Measurements from ENCODE around the gene FN3K. TPM values are rescaled to one million over a fixed set of nuclear protein-coding genes. Genes with fewer than 3 reads are reported as not detected.
A peak's percentile ranks its signal among the peaks of the same experiment; 100 is the strongest.

Gene FN3K
- total and polyA plus RNA-seq, 2 of the 13 experiments (the other 11 are each of a cell fraction or from before 2014, with no cell fraction given), result 3.5 to 12.2 TPM

DNA sequence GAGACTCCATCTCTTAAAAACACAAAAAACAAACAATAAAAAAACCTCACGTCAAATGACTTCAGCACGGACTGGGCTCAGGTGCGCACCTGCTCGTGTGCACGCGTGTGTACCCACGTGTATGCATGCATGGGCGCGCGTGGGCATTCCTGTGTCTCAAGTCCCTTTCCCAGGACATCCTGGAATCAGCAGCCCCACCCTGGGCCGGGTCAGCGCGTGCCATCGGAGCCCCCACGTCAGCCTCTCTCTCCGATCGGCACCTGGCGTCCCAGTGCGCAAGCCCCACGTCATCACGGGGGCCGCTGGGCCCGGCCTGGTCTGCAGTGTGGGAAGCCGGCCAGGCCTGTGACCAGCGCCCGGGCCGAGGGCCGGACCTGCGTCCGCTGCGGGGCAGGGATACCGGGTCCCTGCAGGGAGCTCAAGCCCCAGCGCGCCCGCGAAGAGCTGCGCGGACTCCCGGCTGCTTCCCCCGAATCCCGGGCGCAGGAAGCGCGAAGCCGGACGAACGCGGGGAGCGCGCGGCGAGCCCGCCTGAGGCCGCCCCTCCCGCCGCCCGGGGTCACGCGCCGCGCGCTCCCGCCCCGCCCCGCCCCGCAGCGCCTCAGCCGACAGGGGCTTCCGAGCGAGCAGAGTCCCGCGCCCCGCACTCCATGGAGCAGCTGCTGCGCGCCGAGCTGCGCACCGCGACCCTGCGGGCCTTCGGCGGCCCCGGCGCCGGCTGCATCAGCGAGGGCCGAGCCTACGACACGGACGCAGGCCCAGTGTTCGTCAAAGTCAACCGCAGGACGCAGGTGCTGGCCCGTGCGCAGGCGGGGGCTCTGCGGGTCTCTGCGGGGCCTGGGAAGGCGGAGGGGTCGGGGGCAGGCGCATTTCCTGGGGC lies at the start of gene FN3K (continued):
- TF ChIP-seq, protein P1, sequence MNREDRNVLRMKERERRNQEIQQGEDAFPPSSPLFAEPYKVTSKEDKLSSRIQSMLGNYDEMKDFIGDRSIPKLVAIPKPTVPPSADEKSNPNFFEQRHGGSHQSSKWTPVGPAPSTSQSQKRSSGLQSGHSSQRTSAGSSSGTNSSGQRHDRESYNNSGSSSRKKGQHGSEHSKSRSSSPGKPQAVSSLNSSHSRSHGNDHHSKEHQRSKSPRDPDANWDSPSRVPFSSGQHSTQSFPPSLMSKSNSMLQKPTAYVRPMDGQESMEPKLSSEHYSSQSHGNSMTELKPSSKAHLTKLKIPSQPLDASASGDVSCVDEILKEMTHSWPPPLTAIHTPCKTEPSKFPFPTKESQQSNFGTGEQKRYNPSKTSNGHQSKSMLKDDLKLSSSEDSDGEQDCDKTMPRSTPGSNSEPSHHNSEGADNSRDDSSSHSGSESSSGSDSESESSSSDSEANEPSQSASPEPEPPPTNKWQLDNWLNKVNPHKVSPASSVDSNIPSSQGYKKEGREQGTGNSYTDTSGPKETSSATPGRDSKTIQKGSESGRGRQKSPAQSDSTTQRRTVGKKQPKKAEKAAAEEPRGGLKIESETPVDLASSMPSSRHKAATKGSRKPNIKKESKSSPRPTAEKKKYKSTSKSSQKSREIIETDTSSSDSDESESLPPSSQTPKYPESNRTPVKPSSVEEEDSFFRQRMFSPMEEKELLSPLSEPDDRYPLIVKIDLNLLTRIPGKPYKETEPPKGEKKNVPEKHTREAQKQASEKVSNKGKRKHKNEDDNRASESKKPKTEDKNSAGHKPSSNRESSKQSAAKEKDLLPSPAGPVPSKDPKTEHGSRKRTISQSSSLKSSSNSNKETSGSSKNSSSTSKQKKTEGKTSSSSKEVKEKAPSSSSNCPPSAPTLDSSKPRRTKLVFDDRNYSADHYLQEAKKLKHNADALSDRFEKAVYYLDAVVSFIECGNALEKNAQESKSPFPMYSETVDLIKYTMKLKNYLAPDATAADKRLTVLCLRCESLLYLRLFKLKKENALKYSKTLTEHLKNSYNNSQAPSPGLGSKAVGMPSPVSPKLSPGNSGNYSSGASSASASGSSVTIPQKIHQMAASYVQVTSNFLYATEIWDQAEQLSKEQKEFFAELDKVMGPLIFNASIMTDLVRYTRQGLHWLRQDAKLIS (CRISPR knock-in tag; IDR thresholded peaks at IDR 0.05), result no peak
- TF ChIP-seq ZZZ3 (CRISPR knock-in tag; IDR thresholded peaks at IDR 0.05; ENCODE audit: borderline replicate concordance) (no peak), ZNF563 (CRISPR knock-in tag; IDR thresholded peaks at IDR 0.05) (no peak; the same call in 1 of the 2 replicates), PHF8 (CRISPR knock-in tag; IDR thresholded peaks at IDR 0.05) (peak; percentile 82), ZBTB1 (CRISPR knock-in tag; IDR thresholded peaks at IDR 0.05; ENCODE audit: borderline replicate concordance) (0 out of 2 replicates have a peak, but pooled peaks have one; percentile 22), ZNF772 (CRISPR knock-in tag; IDR thresholded peaks at IDR 0.05) (peak; percentile 44; the same call in 1 of the 2 replicates), SOX6 (IDR thresholded peaks at IDR 0.05) (no peak), SOX6 (CRISPR knock-in tag; IDR thresholded peaks at IDR 0.05) (no peak; the same call in 1 of the 2 replicates), ZNF740 (CRISPR knock-in tag; IDR thresholded peaks at IDR 0.05) (peak; percentile 69; the same call in 1 of the 2 replicates), HOXA9 (CRISPR knock-in tag; IDR thresholded peaks at IDR 0.05; ENCODE audit: borderline replicate concordance) (peak; percentile 36; the same call in 1 of the 2 replicates), NRL (CRISPR knock-in tag; IDR thresholded peaks at IDR 0.05; ENCODE audit: borderline replicate concordance) (no peak), ZNF710 (CRISPR knock-in tag; IDR thresholded peaks at IDR 0.05; ENCODE audit: borderline replicate concordance) (no peak), ZNF382 (CRISPR knock-in tag; IDR thresholded peaks at IDR 0.05; ENCODE audit: borderline replicate concordance) (no peak), ZNF451 (CRISPR knock-in tag; IDR thresholded peaks at IDR 0.05) (peak; percentile 75), NCOR1 (IDR thresholded peaks at IDR 0.05; ENCODE audit: borderline replicate concordance, low read length) (no peak), CEBPG (CRISPR knock-in tag; IDR thresholded peaks at IDR 0.05) (no peak), SMAD3 (CRISPR knock-in tag; IDR thresholded peaks at IDR 0.05) (no peak), TEAD3 (CRISPR knock-in tag; optimal IDR thresholded peaks at IDR 0.05; ENCODE audit: borderline replicate concordance) (no peak), NBN (conservative IDR thresholded peaks at IDR 0.05) (no peak)
- TF ChIP-seq, protein P2, sequence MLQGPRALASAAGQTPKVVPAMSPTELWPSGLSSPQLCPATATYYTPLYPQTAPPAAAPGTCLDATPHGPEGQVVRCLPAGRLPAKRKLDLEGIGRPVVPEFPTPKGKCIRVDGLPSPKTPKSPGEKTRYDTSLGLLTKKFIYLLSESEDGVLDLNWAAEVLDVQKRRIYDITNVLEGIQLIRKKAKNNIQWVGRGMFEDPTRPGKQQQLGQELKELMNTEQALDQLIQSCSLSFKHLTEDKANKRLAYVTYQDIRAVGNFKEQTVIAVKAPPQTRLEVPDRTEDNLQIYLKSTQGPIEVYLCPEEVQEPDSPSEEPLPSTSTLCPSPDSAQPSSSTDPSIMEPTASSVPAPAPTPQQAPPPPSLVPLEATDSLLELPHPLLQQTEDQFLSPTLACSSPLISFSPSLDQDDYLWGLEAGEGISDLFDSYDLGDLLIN (CRISPR knock-in tag; IDR thresholded peaks at IDR 0.05; ENCODE audit: borderline replicate concordance), result no peak
- TF ChIP-seq, protein P3, sequence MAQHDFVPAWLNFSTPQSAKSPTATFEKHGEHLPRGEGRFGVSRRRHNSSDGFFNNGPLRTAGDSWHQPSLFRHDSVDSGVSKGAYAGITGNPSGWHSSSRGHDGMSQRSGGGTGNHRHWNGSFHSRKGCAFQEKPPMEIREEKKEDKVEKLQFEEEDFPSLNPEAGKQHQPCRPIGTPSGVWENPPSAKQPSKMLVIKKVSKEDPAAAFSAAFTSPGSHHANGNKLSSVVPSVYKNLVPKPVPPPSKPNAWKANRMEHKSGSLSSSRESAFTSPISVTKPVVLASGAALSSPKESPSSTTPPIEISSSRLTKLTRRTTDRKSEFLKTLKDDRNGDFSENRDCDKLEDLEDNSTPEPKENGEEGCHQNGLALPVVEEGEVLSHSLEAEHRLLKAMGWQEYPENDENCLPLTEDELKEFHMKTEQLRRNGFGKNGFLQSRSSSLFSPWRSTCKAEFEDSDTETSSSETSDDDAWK (CRISPR knock-in tag; IDR thresholded peaks at IDR 0.05), result no peak
